HEK293 (cell line): ENCODE measurements around the gene CMTM1.

Experiments used
- CTCF ChIA-PET: fragments of 350-600 bp; formaldehyde crosslinking; extraction: SDS; loops from one replicate; lab custom pipeline; 2021; ENCODE audit warnings: antibody characterized with exemption; lab: Yijun Ruan, JAX
- POLR2A ChIA-PET: fragments of 300-600 bp; formaldehyde crosslinking; extraction: SDS; loops from one replicate; lab custom pipeline; 2020; ENCODE audit warnings: antibody characterized with exemption, inconsistent platforms; lab: Yijun Ruan, JAX
- H3K27ac ChIP-seq: fragments of 200-500 bp; sonication (Bioruptor generic); 2 replicates; pipeline ENCODE4 v1.5.1; 2014; ENCODE audit warnings: low read depth, low read length, control low read depth, inconsistent platforms; ENCODE audit errors: extremely low read depth
- H3K36me3 ChIP-seq, 2 experiments: fragments of 200-500 bp in 1 of 2; sonication (Bioruptor generic) in 1 of 2; 1 replicate in 1 of 2; 2 replicates in 1 of 2; pipeline ENCODE4 v1.5.1; 2014 to 2017; ENCODE audit warnings: inconsistent platforms in 2 of 2, low read length in 2 of 2; ENCODE audit not compliant: control insufficient read depth in 2 of 2, insufficient read depth in 1 of 2
- H3K4me1 ChIP-seq: fragments of 200-500 bp; sonication (Bioruptor generic); 2 replicates; pipeline ENCODE4 v1.5.1; 2014; ENCODE audit warnings: mild to moderate bottlenecking, low read length, inconsistent platforms; ENCODE audit not compliant: control insufficient read depth, insufficient read depth
- H3K4me3 ChIP-seq: 2 replicates; pipeline ENCODE4 v1.5.1; 2011; ENCODE audit warnings: low read depth, mild to moderate bottlenecking, control low read depth, low read length, moderate library complexity
- H3K9me3 ChIP-seq: fragments of 200-500 bp; sonication (Bioruptor generic); 2 replicates; pipeline ENCODE4 v1.5.1; 2014; ENCODE audit warnings: low read depth, low read length, inconsistent platforms; ENCODE audit not compliant: control insufficient read depth, insufficient read depth
- MYNN ChIP-seq: fragments of 450-650 bp; formaldehyde crosslinking; IDR thresholded peaks from 2 replicates; pipeline ENCODE4 v1.5.1; 2016; ENCODE audit warnings: missing biosample characterization, missing genetic modification characterization, borderline replicate concordance
- SETDB1 ChIP-seq: IDR thresholded peaks from one replicate; pipeline ENCODE4 v1.6.1; 2017; ENCODE audit warnings: mild to moderate bottlenecking, low read length, moderate library complexity, mixed read lengths; ENCODE audit not compliant: insufficient read length
- TCF7L2 ChIP-seq: IDR thresholded peaks from 2 replicates; pipeline ENCODE4 v1.6.1; 2011; ENCODE audit warnings: low read depth, mild to moderate bottlenecking, inconsistent platforms, low read length, moderate library complexity, borderline replicate concordance
- ZNF16 ChIP-seq: fragments of 450-650 bp; formaldehyde crosslinking; IDR thresholded peaks from 2 replicates; pipeline ENCODE4 v1.5.1; 2016; ENCODE audit warnings: low read depth, missing biosample characterization, missing genetic modification characterization
- ZNF423 ChIP-seq: fragments of 450-650 bp; formaldehyde crosslinking; IDR thresholded peaks from 2 replicates; pipeline ENCODE4 v1.5.1; 2016; ENCODE audit warnings: missing biosample characterization, missing genetic modification characterization
- ZNF660 ChIP-seq: fragments of 450-650 bp; IDR thresholded peaks from 2 replicates; pipeline ENCODE4 v1.5.1; 2018; ENCODE audit warnings: missing biosample characterization, mild to moderate bottlenecking, missing genetic modification characterization
- ZNF664 ChIP-seq: fragments of 450-650 bp; formaldehyde crosslinking; IDR thresholded peaks from 2 replicates; pipeline ENCODE4 v1.5.1; 2016; ENCODE audit warnings: missing biosample characterization, missing genetic modification characterization
- TF ChIP-seq, protein P1 (sequence below): fragments of 450-650 bp; formaldehyde crosslinking; IDR thresholded peaks from 2 replicates; pipeline ENCODE4 v1.5.1; 2017; ENCODE audit warnings: missing biosample characterization, missing genetic modification characterization
- TF ChIP-seq, protein P2 (sequence below): fragments of 450-650 bp; formaldehyde crosslinking; conservative IDR thresholded peaks from 2 replicates; pipeline ENCODE4 v1.5.1; 2016; ENCODE audit warnings: low read depth, missing biosample characterization, missing genetic modification characterization
- TF ChIP-seq, protein P3 (sequence below): fragments of 450-650 bp; formaldehyde crosslinking; IDR thresholded peaks from 2 replicates; pipeline ENCODE4 v1.5.1; 2016; ENCODE audit warnings: missing biosample characterization, missing genetic modification characterization
- TF ChIP-seq, protein P4 (sequence below): IDR thresholded peaks from 2 replicates; pipeline ENCODE4 v1.6.1; 2011; ENCODE audit warnings: mild to moderate bottlenecking, low read depth, low read length, borderline replicate concordance

CMTM1 gene

DNA sequence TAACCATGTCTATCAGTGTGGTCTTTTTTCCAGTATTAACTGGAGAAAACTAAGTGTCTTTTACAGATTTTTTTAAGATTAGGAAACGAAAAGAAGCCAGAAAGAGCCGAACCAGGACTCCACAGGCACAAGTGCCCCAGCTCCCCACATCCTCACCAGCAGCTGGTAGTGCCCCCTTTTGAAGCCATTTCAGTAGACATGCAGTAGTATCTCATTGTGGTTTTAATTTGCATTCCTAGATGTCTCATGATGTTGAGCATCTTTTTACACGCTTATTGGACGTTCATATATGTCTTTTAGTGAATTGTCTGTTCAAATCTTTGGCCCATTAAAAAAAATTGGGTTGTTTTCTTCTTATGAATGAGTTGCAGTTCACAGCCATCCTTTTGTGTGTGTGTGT is 33.5 kb downstream of the CMTM1 start (continued):
- TF ChIP-seq, protein P1, sequence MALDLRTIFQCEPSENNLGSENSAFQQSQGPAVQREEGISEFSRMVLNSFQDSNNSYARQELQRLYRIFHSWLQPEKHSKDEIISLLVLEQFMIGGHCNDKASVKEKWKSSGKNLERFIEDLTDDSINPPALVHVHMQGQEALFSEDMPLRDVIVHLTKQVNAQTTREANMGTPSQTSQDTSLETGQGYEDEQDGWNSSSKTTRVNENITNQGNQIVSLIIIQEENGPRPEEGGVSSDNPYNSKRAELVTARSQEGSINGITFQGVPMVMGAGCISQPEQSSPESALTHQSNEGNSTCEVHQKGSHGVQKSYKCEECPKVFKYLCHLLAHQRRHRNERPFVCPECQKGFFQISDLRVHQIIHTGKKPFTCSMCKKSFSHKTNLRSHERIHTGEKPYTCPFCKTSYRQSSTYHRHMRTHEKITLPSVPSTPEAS (tag by site-specific recombination), result peak; percentile 43; the same call in 1 of the 2 replicates
- peak; percentile 86 for TF ChIP-seq ZNF664 (tag by site-specific recombination)
- TF ChIP-seq, protein P2, sequence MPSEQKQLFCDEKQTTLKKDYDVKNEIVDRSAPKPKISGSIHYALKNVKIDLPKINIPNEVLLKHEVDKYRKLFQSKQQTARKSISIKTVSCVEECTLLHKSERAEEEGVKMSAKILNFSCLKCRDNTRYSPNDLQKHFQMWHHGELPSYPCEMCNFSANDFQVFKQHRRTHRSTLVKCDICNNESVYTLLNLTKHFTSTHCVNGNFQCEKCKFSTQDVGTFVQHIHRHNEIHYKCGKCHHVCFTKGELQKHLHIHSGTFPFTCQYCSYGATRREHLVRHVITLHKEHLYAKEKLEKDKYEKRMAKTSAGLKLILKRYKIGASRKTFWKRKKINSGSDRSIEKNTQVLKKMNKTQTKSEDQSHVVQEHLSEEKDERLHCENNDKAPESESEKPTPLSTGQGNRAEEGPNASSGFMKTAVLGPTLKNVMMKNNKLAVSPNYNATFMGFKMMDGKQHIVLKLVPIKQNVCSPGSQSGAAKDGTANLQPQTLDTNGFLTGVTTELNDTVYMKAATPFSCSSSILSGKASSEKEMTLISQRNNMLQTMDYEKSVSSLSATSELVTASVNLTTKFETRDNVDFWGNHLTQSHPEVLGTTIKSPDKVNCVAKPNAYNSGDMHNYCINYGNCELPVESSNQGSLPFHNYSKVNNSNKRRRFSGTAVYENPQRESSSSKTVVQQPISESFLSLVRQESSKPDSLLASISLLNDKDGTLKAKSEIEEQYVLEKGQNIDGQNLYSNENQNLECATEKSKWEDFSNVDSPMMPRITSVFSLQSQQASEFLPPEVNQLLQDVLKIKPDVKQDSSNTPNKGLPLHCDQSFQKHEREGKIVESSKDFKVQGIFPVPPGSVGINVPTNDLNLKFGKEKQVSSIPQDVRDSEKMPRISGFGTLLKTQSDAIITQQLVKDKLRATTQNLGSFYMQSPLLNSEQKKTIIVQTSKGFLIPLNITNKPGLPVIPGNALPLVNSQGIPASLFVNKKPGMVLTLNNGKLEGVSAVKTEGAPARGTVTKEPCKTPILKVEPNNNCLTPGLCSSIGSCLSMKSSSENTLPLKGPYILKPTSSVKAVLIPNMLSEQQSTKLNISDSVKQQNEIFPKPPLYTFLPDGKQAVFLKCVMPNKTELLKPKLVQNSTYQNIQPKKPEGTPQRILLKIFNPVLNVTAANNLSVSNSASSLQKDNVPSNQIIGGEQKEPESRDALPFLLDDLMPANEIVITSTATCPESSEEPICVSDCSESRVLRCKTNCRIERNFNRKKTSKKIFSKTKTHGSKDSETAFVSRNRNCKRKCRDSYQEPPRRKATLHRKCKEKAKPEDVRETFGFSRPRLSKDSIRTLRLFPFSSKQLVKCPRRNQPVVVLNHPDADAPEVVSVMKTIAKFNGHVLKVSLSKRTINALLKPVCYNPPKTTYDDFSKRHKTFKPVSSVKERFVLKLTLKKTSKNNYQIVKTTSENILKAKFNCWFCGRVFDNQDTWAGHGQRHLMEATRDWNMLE, result no peak

DNA sequence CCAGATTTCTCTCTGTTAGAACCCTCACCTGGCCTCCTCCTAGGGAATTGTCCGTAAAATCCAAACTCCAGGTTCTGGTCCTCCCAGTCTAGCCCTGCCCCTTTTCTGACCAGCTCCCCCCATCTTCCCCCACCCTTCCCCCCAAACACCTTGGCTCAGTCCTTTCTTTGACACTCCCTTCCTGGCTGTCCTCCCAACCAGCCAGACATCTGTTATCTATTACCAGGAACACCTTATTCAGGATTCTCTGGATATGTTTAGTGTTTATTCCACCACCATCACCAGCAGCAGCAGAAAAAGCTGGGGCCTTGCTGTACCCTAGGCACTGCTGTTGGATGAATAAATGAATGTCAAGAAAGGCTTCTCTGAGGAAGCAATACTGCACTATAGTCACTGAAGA is 34.2 kb downstream of the CMTM1 start:
- Histone ChIP-seq H3K36me3 (no peaks in the 10 kb centered on the region), H3K9me3 (no peaks in the 10 kb centered on the region), H3K4me1 (no peaks in the 10 kb centered on the region), H3K27ac (no peak overlapping the region), H3K4me3 (no peak overlapping the region)
- no peak for TF ChIP-seq TCF7L2
- ChIA-PET CTCF (no interaction called here), POLR2A (no interaction called here)

DNA sequence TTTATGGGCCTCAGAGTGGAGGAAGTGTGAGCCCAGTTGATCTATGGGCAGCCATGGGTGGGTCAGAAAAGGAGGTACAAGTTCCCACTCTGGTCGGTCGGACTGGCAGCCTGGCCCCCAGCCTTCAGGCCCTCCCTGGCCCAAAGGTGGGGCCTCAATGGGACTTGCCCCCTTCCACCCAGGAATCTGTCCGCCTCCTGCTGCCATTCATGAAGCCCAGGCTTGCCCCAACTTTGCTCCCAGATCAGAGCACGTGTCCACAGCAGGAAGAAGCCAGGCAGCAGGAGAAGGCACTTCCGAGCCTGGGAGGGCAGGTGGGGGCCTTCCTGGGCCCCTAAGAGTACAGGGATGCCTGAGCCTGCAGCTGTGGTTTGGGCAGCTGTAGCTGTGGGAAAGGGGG is 35.2 kb downstream of the CMTM1 start:
- ChIA-PET POLR2A (no interaction called here), CTCF (no interaction called here)
- Histone ChIP-seq H3K27ac (no peak overlapping the region), H3K9me3 (no peaks in the 10 kb centered on the region), H3K36me3 (no peaks in the 10 kb centered on the region), H3K4me1 (no peaks in the 10 kb centered on the region), H3K4me3 (no peak overlapping the region)
- TF ChIP-seq MYNN (tag by site-specific recombination) (no peak), ZNF660 (no peak), SETDB1 (no peak), ZNF423 (tag by site-specific recombination) (no peak), ZNF16 (tag by site-specific recombination) (no peak)
- TF ChIP-seq, protein P3, sequence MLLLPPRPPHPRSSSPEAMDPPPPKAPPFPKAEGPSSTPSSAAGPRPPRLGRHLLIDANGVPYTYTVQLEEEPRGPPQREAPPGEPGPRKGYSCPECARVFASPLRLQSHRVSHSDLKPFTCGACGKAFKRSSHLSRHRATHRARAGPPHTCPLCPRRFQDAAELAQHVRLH (tag by site-specific recombination), result no peak
- TF ChIP-seq, protein P4, sequence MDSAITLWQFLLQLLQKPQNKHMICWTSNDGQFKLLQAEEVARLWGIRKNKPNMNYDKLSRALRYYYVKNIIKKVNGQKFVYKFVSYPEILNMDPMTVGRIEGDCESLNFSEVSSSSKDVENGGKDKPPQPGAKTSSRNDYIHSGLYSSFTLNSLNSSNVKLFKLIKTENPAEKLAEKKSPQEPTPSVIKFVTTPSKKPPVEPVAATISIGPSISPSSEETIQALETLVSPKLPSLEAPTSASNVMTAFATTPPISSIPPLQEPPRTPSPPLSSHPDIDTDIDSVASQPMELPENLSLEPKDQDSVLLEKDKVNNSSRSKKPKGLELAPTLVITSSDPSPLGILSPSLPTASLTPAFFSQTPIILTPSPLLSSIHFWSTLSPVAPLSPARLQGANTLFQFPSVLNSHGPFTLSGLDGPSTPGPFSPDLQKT, result no peak
- TF ChIP-seq, all 188 proteins: peak for 0
